ENCODE results near the gene RO60.
A peak's percentile ranks its signal among the peaks of the same experiment; 100 is the strongest.

The RO60 gene

DNA sequence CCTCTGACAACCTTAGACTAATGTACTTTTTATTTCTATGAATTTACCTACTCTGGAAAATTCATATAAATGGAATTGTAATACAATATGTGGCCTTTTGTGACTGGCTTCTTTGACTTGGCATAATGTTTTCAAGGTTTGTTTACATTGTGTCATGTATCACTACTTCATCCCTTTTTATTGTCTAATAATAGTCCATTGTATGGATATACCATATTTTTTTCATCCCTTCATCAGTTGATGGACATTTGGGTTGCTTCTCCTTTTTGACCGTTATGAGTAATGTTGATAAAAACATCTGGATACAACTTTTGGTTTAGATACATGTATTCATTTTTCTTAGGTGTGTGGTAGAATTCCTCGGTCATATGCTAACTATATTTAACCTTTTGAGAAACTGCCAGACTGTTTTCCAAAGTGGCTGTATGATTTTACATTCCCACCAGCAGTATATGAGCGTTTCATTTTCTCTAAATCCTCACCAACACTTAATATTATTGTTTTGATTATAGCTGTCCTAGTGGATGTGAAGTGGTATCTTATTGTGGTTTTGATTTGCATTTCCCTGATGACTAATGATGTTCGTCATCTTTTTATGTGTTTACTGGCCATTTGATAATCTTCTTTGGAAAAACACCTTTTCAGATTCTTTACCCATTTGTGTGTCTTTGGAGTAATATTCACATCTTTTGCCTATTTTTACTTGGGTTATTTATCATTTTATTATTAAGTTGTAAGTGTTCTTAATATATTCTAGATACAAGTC, 3.5 kb downstream of the RO60 start:
- DNase-seq = no peak

DNA sequence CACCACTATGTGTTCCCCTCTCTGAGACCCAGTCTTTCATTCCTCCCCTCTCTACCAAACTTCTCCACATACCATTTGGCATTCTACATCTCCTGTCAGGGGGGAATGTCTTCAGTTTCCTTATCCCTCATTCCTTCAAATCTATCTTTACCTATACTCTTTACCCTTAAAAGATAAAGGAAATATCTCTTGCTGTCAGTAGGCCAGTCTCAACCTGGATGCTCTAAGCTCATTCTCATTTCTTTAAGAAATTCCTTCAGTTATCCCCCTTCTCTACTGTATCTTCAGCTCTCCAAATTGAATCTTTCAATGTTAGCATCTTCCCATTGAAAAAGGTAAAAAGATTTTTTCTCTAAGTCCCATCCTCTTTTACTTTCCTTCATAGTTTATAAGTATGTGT, 6.5 kb downstream of the RO60 start:
- DNase-seq = no peak

DNA sequence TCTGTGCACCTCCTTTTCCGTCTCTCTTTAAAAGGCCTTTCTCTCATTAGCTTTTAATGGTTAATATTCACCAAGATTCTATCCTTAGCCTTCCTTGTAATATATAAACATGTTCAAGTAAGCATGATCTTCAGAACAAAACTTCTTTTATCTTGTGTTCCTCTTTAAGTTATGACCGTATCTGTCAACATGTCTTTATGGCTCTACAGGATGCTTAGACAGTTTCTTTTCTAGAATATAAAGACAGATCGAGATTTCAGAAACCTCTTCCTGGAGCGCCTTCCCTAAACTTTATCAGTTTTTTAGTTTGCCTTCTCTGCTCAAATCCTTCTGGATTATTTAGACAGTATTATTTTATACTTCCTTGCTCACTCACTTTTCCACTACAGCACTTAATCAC, 7.2 kb downstream of the RO60 start:
- no peak for DNase-seq

DNA sequence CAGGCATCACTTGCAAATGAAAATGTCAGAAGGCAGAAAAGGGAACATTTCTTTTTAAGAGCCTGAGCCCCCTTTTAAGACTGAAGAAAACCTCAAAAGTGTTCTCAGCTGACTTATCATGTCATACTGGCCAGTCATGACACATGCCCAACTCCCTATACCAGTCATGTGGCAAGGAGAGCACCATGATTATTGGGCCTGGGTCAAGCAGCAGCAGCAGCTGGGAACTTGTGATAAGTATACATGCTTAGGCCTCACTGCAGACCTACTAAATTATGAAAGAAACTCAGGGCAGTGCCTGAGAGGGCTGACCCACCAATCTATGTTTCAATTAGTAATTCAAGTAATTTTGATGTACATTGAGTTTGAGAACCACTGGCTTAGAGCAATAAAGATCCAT, 8.6 kb downstream of the RO60 start:
- no peak for DNase-seq

DNA sequence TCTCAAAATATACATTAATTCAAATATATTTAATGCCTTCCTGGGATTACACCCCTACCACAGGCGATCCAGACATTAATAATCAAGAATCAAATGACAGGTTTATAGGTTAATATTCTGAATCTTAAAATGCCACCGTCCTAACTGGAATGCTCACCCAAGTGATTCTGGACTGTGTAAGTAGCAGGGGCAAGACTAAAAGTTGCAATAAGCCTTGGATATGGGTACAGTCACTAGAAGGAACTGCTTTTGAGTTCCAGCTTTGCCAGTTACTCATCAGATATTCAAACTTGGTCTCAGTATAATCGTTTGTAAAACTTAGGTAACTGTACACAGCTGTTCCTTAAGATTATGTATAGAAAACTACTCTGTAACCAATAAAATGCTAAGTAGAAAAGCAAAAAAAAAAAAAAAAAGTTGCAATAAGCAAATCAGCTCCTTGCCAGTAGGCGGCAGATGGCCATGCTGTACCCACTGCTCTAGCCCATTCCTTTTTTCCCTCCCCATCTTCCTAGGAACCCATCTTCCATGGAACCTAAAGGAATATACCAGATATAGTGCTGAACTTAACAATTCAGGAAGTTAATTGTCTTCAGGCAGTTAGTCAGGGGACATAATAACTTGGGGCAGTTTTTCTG, 10.5 kb downstream of the RO60 start:
- no peak for DNase-seq

DNA sequence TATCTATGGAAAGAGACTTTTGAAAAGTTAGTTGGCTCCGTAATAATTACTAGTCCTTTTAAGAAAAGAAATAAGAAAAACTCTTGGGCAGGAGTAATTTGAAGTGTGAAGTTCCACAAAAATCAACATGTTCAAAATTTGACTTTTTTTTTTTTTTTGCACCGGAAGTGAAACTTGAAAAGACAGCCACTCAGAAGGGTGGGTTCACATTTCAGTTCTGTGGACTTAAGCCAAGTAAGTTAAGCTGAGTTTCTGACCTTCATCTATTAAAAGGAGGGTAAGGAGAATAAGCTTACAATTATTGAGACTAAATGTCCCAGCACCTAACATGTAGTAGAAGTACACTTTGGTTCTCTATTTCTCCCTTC, 11.0 kb downstream of the RO60 start:
- DNase-seq = no peak

DNA sequence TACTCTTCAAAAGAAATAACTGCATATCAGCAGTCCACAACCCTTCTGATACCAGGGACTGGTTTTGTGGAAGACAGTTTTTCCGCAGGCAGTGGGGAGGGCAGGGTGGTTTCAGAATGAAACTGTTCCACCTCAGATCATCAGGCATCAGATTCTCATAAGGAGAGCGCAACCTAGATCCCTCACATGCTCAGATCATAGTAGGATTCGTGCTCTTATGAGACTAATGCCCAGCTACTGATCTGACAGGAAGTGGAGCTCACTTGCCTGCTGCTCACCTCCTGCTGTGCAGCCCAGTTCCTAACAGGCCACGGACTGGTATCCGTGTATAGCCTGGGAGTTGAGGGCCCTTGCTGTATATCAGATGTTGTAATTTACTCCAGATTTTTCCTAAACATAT, 11.5 kb downstream of the RO60 start:
- DNase-seq = no peak

DNA sequence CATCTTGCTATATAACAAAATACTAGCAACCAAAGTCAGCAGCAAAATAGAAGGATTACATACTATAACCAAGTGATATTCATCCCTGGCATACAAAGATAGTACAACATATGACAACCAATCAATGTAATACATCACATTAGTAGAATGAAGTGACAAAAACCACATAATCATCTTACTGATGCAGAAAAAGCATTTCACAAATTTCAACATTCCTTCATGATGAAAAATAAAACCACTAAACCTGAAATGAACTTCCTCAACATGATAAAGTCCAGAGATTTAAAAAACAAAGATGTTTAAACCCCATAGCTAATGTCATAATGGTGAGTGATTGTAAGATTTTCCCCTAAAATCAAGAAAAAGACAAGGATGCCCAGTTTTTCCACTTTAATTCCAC, 18.6 kb downstream of the RO60 start:
- no peak for DNase-seq

DNA sequence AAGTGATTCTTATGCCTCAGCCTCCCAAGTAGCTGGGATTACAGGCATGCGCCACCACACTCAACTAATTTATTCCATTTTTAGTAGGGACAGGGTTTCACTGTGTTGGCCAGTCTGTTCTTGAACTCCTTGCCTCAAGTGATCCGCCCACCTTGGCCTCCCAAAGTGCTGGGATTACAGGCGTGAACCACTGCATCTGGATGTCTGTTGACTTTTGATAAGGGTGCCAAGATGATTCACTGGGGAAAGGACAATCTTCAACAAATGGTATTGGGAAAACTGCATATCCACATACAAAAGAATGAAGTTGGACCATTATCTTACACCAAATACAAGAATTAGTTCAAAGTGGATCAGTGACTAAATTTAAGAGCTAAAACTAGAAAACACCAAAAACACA, 19.8 kb downstream of the RO60 start:
- no peak for DNase-seq

DNA sequence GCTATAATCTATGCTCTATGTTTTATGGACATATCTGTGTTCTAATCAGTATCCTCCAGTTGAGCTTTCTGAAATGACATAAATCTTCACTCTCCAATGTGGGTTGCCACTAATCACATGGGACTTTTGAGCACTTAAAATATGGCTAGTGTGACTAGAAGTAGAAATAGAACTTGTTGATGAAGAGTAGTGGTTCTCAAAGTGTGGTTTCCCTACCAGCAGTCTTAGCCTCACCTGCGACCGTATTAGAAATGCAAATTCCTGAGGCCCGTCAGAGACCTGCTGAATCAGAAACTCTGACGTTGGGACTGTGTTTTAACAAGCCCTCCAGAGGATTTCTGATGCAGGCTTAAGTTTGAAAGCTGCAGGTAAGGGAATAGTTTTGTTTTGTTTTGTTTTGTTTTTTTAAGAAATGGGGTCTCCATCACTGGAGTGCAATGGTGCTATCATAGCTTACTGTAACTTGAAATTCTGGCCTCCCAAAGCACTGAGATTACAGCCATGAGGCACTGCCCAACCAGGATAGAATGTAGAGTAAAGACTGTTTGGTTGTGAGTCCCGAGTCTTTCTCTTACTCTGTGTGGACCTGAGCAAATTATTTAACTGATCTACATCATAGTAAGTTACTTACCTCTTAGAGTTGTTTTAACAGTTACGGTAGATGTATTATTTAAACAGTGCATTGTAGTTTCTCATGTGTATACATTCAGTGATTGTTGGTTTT, 24.1 kb downstream of the RO60 start:
- DNase-seq = no peak

DNA sequence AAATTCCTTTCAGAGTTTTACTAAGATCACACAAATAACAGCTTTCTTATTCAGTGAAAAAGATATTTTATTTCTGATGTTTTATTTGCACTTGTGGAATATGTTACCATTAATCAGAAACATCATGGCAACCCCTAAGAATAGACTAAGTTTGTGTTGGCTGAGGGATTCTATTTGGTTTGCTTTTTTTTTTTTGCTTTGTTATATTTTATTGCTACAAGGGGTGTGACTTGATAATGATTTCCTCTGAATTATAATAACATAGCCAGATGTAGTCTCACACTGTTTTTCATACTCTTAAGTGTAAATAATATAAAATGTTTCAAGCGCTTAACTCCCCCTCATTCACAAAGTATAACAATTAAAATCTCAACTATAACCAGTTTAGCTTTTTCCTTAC, 25.9 kb downstream of the RO60 start:
- no peak for DNase-seq

DNA sequence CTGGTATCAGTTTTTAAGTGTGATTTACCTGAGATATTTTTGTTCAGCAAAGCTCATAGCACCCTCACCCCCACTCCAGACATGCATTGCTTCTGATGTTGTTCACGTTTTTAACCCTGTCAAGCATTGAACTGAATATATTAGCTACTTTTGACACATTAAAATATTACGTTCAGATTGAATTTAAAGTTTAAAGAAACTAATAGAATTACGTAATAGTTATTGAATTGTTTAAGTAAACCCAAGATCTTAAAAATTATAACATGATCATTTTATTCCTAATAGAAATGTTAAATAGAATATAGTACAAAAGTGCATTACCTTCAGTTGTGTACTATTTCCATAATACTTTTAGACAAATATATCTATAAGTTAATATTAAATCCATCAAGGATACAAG, 26.9 kb downstream of the RO60 start:
- no peak for DNase-seq

DNA sequence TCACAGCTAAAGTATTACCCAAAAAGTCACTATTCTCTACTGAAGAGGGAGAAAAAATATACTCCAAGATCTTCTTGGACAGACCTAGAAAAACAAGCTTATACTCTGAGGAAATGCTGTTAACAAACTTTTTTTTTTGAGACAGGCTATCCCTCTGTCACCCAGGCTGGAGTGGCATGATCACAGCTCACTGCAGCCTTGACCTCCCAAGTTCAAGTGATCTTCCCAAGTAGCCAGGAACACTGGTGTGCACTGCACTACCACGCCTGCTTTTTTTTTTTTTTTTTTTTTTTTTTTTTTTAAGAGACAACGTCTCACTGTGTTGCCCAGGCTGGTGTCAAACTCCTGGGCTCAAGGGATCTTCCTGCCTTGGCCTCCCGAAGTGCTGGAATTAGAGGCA, 28.5 kb downstream of the RO60 start:
- DNase-seq = no peak

DNA sequence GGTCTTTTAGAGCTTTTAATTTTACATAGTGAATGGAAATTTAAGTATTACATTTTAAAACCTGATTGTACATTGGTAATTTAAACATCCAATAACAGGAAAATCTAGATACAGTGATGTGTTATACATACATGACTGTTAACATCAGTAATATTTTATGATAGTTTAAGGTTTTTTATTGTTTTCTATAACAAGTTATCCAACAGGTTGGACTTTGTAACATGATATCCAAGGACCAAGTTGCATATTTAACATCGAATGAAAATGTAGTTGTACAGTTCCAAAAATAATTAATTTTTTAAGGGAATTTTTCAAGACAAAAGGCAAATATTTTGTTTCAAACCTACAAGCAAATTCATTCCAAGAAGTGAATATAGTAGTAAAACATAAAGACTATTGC, 31.5 kb downstream of the RO60 start:
- DNase-seq = no peak

DNA sequence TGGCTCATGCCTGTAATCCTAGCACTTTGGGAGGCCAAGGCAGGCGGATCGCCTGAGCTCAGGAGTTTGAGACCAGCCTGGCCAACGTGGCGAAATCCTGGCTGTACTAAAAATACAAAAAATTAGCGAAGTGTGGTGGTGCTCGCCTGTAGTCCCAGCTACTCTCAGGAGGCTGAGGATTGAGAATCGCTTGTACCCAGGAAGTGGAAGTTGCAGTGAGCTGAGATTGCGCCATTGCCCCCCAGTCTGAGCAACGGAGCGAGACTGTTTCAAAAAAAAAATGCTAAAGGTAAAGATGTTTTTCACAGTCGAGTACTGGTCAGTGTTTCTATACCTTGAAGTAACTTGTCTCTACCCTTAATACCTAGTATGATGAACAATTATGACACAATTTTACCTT, 34.7 kb downstream of the RO60 start:
- DNase-seq = no peak

DNA sequence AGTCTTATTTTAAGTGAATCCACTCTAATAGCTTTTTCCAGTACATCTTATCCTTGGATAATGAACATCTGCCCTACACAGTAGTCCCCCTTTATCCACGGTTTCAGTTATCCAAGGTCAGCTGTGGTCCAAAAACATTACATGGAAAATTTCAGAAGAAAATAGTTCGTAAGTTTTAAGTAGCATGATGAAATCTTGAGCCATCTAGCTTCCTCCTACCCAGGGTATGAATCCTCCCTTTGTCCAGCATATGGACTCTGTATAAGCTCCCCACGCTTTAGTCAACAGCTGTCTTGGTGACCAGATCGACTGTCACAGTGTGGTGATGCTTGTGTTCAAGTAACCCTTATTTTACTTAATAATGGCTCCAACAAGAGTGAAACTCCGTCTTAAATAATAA, 43.2 kb downstream of the RO60 start:
- DNase-seq = no peak

DNA sequence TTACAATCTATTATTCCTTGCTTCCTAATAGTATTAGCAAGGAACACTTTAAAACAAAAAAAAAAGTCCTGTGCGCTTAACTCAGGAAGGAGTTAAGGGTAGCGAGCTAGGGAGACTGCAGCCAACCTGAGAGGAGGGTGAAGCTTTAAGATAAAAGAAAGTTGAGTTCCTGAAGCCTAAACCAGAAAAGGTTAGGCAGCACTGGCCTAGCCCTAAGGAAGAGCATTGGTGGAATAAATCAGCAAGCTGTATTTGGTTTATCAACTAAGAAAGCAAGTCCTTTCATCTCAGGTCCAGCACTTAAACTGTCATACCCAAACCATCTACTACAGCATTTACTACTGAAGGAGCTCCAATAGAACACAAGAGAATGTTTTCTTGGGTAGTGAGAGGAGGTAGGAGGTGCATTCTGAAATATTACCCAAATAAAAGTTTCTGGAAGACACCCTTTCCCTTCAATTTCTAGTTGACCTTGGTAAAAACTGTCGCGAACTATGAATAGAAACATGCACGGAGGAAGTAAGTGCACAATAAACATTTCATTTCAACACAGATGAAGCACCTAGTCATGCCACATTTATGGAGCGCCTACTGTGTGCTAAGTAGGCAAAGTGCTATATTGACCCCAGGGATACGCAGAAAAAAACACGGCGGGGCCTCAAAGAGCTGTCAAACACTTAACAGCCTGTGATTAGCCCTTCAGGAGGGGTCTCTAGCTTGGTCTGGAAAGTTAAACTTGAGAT, 44.5 kb downstream of the RO60 start:
- DNase-seq = no peak

DNA sequence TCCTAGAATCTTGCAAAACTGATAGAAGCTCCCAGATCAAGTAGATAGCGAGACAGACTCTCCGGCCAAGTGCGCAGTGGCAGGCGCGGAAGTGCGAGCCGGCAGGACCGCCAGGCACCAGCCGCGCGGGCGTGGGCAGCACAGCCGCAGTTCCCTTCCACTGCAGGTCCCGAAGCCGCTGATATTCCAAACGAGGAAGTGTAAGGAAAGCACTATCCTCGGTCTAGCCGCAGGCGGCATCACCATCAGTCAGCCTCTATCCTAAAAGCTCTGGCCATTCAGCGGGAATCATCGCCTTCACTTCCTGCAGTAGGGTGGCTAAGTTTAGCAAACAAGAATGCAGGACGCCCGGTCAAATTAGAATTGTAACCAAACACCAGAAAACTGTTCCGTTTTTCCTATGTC, 45.1 kb downstream of the RO60 start:
- DNase-seq = peak; percentile 7 to 29

DNA sequence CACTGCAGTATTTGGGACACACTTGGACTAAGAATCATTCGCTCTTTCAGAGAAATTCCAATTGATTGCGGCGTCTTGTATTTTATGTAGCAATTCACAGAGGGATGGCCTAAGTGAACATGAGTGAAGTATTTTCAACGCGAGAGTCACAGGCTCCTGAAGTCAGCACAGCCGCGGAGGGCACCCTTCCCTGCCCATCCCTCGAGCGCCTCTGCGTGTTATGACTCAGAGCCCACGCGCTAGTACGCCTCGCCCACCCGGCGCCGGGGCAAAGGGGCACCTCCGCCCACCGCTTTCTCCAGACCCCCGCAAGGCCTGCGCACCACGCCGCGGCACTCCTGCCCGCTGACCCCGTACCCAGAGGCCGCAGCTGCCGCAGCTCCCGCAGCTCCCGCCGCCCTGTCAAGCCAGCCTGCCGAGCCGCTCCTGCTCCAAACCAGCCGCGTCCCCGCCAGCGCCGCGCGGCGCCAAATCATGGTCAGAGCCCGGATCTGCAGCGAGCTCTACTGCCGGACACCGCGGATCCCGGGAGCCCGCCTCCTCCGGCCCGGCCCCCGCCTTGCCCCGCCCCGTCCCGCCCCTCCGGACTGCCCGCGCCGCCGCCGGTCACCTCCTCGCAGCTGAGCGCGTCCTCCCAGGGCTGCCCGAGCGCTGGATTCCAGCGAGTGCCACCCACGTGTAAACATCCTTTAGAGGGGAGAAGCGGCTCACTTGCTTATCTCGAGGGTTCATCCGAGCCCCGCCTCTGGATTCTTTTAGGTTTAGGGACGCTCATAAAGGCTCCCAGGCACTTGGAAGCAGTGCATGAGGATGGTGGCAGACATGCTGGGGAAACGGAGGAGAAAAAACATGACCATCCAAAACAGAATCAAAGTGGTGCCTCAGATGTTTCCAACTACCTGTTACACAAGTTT, 45.8 kb downstream of the RO60 start, which contains the start of gene GLRX2:
Gene GLRX2 (minus strand): TSS at position 508 of the 914 bp plus-strand sequence. CDS start 32 bp downstream, at position 476.
- peak; percentile 85 to 88 for DNase-seq

DNA sequence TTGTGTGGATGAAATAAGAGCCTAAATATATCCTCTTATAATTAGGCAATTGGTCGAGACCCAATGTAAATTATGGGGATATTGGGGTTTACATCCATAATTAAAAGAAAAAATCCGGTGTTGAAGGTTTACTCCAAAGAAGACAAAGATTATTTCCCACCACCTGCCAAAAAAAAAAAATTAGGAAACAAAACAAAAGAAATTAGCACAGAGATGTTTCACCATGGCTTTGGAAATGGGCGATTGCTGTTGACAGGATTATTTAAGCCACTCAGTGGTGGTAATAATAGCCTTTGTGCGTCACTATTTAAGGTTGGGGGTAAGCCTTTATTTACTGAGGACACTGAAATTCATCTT, 46.4 kb downstream of the RO60 start:
- DNase-seq = peak in 1 of 2 experiments; percentile 8

DNA sequence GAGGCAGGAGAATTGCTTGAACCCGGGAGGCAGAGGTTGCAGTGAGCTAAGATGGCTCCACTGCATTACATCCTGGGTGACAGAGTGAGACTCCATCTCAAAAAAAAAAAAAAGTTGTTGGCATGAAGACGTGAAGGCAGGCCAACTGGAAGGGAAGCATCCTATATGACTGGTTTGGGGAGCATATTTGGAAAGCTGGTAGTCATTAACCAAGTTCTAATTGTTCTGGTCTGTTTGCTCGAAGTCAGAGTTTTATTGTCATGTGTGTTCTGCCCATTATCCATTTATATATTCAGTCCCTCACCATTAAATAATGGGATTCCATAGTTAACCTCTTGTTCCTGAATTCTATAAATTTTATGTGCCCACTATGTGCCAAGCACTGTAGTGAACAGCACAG, 49.1 kb downstream of the RO60 start:
- no peak for DNase-seq
